ENCODE measurements around the gene PDE4D. TPM values are rescaled to one million over a fixed set of nuclear protein-coding genes. Genes with fewer than 3 reads are reported as not detected.

PDE4D gene
- total RNA-seq, 1 experiment from 2014 or later, result 2.1 TPM

DNA sequence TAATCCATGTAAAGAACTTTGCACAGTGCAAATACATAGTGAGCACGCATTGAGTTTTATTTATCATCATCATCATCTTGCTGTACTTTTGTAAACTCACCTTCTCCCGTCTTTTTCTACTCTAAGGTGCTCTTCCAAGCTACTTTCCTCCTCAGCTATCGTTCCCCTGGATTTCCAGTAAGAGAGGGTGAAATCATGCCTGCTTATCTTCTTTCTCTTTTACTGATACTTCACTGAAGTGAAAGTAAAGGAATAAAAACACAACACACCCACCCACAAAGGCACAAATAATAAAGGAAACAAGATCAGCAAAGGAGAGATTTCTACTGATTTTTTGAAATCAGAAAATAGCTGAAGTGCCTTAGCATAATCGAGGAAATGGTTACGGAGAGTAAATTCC is 800.8 kb downstream of the PDE4D start:
- no peaks in the 10 kb centered on the region for H3K79me1 ChIP-seq (ENCODE audit: insufficient read depth, low read depth, low read length, poor library complexity, severe bottlenecking)
- H2BK15ac ChIP-seq (ENCODE audit: low read depth, low read length), result no peak overlapping the region
- H3K27me3 ChIP-seq (ENCODE audit: insufficient read depth, low read length), result no peaks in the 10 kb centered on the region
- no peak overlapping the region for H3K9ac ChIP-seq (ENCODE audit: extremely low read depth, insufficient read length, low read length)
- H2AK5ac ChIP-seq (ENCODE audit: insufficient read length, low read length), result no peak overlapping the region
- H2BK5ac ChIP-seq (ENCODE audit: insufficient read length, low read length), result no peak overlapping the region
- no peak overlapping the region for H4K5ac ChIP-seq (ENCODE audit: insufficient read length, low read depth, low read length)
- WGBS (ENCODE audit: extremely low coverage, insufficient read length, low lambda C conversion rate), result no CpG with 5 or more reads among the region's 5 CpGs
- no peaks in the 10 kb centered on the region for H3K23me2 ChIP-seq (ENCODE audit: insufficient read length, low read depth, low read length, poor library complexity, severe bottlenecking)
- Mint-ChIP-seq H3K4me3 (no peak overlapping the region), H3K27ac (no peak overlapping the region), H3K4me1 (peaks cover 0 to 3% of the 10 kb centered on the region in 2 experiments; a peak in 1 of 4 replicates), H3K27me3 (ENCODE audit: low read depth) (no peaks in the 10 kb centered on the region), H3K9me3 (no peaks in the 10 kb centered on the region), H3K36me3 (ENCODE audit: insufficient read depth in 1 of 3, low read depth in 3 of 3) (no peaks in the 10 kb centered on the region)
- no peak overlapping the region for H3K4me2 ChIP-seq (ENCODE audit: insufficient read depth, insufficient read length, low read length)
- no peak overlapping the region for H3K27ac ChIP-seq (ENCODE audit: insufficient read length, low read depth, low read length)
- no peaks in the 10 kb centered on the region for H3K79me2 ChIP-seq (ENCODE audit: insufficient read depth, low read length)
- no peak overlapping the region for H3K4ac ChIP-seq (ENCODE audit: low read depth, low read length)
- H4K20me1 ChIP-seq (ENCODE audit: control insufficient read depth, insufficient read depth, insufficient read length), result no peaks in the 10 kb centered on the region
- no peak for TF ChIP-seq CTCF (conservative IDR thresholded peaks at IDR 0.05)
- H3K4me1 ChIP-seq (ENCODE audit: insufficient read depth, low read length), result no peaks in the 10 kb centered on the region
- H2BK12ac ChIP-seq (ENCODE audit: insufficient read length, low read depth, low read length), result no peak overlapping the region
- no peak overlapping the region for H3K56ac ChIP-seq (ENCODE audit: insufficient read length, low read depth, low read length)
- H2BK120ac ChIP-seq (ENCODE audit: low read depth, low read length, poor library complexity, severe bottlenecking), result no peak overlapping the region
- no peak overlapping the region for H4K8ac ChIP-seq (replicated peaks; ENCODE audit: insufficient read length, low read depth, low read length)
- H2BK20ac ChIP-seq (ENCODE audit: low read depth, low read length, poor library complexity, severe bottlenecking), result no peak overlapping the region
- no peak overlapping the region for H3K18ac ChIP-seq (ENCODE audit: insufficient read length, low read depth, low read length)
- no peaks in the 10 kb centered on the region for H3K9me3 ChIP-seq (ENCODE audit: control insufficient read depth, low read depth, low read length)
- no peak overlapping the region for H3K23ac ChIP-seq (ENCODE audit: insufficient read length, low read depth, low read length)
- H3T11ph ChIP-seq (ENCODE audit: low read length), result no peak overlapping the region
- no peak overlapping the region for H2AFZ ChIP-seq (ENCODE audit: low read length)
- H4K91ac ChIP-seq (ENCODE audit: insufficient read length, low read depth, low read length), result no peak overlapping the region
- H3K14ac ChIP-seq (ENCODE audit: insufficient read depth, low read length), result no peak overlapping the region
- DNase-seq, result no peak
